Stimulated activated CD4-positive, alpha-beta T cell treated with anti-CD3 and anti-CD28 coated beads, Interleukin-15, amount 100 ng/mL, for 24 hours (primary cell): ENCODE results near the gene MTG1.
A peak's percentile ranks its signal among the peaks of the same experiment; 100 is the strongest.
"Not testable (repeated sequence)": the region's sequence is repeated elsewhere in the genome, so short reads cannot be mapped to it uniquely, and the experiment has no call there.

Experiments
- DNase-seq: peaks from one replicate; pipeline ENCODE4 v3.0.0-alpha.2; 2020

MTG1 gene

DNA sequence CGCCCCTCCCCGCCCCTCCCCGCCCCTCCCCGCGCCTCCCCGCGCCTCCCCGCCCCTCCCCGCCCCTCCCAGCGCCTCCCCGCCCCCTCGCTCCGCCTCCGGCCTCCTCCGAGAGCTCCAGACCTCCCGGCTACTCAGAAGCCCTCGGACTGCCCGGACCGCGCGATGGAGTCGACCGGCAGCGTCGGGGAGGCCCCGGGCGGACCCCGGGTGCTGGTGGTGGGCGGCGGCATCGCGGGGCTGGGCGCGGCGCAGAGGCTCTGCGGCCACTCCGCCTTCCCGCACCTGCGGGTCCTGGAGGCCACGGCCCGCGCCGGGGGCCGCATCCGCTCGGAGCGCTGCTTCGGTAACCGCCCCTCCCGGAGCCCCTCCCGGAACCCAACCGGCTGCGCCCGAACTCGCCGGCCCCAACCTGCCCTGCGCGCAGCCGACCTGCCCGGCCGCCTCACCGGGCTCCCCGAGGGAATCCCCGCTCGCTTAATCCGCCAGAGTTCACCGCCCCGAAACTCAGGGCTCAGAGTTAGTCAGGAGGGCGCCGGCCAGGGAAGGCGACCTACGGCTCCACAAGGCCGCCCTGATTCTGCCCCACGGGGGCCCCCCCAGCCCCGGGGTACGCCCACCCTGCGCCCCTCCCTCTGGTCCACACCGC lies 14.7 kb upstream of the MTG1 start, which contains the start of gene PAOX:
Gene PAOX, plus strand, starts transcription at position 111 of the 649 bp plus-strand sequence. Its CDS starts 55 bp downstream, at position 166.
- peak; percentile 75 for DNase-seq

DNA sequence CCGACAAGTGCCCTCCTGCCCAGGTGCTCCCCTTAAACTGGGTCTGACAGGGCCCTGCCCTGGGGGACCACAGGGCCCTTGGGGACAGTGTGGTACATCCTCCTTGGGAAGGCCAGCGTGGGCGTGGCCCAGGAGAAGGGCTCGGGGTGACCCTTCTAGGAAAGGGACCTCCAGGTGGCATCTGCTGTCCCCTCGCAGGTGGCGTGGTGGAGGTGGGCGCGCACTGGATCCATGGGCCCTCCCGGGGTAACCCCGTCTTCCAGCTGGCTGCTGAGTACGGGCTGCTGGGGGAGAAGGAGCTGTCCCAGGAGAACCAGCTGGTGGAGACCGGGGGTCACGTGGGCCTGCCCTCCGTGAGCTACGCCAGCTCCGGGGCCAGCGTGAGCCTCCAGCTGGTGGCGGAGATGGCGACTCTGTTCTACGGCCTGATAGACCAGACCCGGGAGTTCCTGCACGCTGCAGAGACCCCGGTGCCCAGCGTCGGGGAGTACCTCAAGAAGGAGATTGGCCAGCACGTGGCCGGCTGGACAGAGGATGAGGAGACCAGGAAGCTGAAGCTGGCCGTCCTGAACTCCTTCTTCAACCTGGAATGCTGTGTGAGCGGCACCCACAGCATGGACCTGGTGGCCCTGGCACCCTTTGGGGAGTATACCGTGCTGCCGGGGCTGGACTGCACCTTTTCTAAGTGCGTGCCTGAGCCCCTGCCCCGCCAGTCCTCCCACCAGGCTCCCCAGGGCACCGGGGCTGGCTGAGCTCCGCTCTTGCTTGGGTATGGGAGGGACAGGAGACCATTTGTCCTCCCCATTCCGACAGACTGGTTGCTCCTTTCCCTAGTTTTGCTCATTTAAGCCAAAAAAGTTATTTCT lies 13.9 kb upstream of the MTG1 start:
- DNase-seq: no peak

DNA sequence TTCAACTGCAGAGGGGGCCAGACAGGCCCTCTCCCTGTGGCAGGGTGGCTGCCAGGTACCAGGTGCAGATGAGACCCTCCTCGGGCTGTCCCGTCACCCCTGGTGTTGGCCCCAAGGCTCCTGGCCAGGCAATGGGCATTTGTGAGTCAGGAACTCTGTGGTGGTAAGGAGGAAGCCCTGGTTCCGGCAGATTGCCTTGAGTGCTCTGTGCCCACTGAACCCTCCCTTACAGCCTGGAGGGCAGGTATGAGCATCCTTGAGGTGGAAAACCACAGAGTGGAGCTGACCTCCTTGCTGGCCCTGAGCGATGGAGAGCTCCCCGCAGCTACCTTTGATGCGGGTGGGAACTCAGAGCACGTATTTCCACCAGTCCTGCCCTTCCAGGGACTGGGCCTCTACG lies 12.9 kb upstream of the MTG1 start:
- no peak for DNase-seq

DNA sequence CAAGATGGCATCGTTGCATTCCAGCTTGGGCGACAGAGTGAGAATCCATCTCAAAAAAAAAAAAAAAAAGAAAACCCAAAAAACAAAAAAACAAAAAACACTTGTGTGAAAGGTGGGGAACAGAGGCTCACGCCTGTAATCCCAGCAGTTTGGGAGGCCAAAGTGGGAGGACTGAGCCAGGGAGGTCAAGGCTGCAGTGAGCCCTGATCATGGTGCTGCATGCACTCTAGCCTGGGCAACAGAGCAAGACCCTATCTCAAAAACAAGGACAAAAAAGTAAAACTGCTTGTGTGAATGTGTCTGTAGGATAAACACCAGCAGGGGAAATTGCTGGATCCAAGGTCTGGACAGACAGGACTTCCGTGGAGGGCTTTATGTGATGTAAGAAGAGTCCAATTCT lies 10.4 kb upstream of the MTG1 start:
- DNase-seq: no peak

DNA sequence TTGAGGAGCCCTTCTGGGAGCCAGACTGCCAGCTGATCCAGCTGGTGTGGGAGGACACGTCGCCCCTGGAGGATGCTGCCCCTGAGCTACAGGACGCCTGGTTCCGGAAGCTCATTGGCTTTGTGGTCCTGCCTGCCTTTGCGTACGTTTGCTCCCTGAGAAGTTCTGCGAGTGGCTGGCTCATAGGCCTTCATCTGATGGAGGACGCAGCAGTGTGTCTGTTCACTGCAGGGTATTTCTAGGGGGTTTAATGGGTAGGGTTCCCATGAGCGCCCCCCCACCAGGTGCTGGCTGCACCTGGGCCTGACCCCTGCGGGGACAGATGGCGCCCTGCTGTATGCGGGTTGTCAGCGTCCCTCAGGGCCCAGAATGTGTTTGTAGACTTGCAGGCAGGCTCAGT lies 9.9 kb upstream of the MTG1 start:
- no peak for DNase-seq

DNA sequence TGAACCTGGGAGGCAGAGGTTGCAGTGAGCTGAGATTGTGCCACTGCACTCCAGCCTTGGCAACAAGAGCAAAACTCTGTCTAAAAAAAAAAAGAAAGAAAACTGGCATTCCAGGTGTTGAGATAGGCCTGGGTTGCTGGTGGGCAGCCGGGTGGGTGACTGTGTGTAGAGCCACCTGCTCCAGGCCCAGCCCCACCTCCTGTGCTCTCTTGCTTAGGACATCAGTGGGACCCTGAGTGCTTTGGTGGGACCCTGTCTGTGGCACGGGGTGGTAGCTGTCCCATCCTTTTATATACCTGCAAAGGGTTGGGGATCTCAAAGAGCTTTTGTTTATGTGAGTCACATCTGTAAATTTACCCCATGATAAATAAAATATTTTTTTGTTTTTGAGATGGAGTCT lies 8.7 kb upstream of the MTG1 start:
- no peak for DNase-seq

DNA sequence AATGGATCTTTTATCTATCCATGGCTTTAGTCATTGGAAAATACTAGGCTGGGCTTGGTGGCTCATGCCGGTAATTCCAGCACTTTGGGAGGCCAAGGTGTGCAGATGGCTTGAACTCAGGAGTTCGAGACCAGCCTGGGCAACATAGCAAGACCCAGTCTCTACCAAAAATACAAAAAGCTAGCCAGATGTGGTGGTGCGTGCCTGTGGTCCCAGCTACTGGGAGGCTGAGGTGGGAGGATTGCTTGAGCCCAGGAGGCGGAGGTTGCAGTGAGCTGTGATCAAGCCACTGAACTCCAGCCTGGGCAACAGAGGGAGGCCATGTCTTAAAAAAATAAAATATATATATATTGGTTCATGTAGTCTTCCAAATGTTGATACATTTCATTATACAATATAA lies 7.0 kb upstream of the MTG1 start:
- DNase-seq: not testable (repeated sequence)

DNA sequence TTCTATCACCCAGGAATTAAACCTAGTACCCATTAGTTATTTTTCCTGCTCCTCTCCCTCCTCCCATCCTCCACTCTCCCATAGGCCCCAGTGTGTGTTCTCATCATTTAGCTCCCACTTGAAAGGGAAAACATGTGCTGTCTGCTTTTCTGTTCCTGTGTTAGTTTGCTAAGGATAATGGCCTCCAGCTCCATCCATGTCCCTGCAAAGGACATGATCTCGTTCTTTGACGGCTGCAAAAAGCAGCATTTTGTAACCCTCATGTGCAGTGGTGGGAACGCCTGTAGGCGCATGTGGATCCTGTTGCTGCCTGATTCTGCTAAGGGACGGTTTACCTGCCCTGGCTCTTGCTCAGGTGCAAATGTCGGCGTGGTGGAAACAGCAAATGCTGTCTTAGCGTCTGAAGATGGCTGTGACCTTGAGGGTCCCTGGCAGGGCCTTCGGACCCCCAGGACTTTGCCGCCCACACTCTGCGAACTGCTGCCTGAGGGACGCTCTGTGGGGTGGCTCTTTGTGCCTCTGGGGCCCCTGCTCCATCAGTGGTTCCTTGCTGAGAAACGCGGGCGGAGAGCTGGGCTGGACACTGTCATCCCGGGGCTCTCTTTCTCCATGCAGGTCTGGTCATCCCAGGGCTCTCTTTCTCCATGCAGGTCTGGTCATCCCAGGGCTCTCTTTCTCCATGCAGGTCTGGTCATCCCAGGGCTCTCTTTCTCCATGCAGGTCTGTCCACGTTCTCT lies 5.6 kb upstream of the MTG1 start:
- DNase-seq: no peak

DNA sequence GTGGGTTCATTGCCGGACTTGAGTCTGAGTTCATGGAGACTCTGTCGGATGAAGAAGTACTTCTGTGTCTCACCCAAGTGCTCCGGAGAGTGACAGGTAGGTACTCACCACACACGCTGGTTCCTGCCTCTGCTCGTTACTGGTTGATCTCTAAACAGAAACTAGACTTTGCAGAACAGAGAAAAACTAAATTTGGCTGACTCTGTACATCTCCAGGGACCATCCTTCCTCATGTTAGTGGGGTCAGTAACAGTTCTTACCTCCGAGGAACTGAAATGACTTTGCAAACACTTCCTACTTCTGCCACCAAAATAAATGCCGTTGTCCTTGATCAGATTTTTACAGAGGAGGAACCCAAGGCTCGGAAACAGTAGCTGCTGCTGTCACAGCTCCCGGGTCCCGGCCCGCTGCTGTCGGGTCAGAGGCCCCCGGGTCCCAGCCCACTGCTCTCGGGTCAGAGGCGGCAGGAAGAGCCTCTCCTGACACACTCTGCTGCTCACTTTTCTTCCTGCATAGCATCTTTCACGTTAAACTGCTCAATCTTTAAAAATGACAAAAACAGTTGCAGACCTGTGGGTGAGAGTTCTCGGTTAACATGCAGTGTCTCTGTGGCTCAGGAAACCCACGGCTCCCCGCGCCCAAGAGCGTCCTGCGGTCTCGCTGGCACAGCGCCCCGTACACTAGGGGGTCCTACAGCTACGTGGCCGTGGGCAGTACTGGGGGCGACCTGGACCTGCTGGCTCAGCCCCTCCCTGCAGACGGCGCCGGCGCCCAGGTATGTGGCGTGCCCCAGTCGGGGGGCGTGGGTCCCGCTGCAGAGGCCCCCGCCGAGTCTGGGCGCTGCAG lies 4.8 kb upstream of the MTG1 start:
- DNase-seq: peak; percentile 49

DNA sequence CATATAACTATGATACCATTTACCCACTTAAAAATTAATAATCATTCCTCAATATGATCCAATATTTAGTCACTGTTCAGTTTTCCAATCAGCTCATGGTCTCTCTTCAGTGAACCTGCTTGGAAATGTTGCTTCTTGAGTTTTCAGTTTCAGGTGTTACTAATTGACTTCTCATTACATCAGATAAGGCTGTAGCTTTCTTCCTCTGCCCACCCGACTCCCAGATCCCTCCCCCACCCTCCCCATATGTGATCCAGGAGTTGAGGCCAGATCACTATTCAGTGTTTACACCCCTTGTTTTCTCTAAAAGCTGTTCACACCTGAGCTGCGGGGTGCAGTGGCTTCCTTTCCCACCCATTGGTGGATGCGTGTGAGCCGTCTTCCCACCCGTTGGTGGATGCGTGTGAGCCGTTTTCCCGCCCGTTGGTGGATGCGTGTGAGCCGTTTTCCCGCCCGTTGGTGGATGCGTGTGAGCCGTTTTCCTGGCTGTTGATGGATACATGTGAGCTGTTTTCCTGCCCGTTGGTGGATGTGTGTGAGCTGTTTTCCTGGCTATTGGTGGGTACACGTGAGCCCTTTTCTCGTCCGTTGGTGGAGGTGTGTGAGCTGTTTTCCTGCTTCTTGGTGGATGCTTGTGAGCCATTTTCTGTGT lies 3.2 kb upstream of the MTG1 start:
- DNase-seq: peak; percentile 37

DNA sequence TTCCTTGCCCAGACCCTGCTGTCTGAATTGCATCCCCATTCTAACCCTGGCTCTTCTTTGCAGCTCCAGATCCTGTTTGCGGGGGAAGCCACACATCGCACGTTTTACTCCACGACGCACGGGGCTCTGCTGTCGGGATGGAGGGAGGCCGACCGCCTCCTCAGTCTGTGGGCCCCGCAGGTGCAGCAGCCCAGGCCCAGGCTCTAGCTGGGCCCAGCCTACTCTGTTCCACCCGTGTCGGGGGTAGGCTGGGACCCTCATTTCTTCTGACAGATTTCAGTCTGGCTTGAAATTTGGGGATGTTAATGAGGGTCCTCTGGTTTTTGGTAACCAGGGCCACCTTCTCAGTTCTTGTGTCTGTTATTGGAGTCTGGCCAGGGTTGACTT lies 2.7 kb upstream of the MTG1 start:
- no peak for DNase-seq

DNA sequence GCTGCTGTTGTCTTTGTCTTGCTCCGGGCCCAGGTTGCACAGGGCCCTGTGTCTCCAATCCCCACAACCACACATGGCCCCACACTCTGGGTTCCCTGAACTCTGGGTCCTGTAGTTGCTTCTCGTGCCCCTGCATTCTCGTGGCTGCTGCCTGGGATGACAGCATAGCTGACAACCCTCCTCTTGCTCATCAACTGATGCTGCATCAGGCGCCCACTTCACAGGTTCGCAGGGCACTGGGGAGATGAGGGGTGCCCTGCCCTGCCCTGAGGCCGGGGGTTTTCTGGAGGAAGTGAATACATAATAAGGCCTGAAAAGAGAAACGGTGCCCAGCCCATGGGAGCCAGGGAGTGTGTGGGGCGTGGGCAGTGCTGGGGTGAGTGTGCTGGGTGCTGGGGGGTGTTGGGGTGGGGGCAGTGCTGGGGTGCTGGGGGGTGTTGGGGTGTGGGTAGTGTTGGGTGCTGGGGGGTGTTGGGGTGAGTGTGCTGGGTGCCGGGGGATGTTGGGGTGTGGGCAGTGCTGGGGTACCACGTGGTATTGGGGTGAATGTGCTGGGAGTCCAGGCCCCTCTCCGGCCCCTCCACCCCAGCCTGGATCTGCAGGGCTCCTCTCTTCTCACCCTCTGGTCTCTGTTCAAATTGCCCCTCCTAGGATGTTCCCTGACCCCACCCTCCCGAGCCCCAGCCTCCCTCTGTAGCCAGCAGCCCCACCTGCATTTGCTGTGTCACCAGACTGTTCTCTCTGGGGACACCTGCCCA lies 2.0 kb upstream of the MTG1 start:
- peak; percentile 49 for DNase-seq

DNA sequence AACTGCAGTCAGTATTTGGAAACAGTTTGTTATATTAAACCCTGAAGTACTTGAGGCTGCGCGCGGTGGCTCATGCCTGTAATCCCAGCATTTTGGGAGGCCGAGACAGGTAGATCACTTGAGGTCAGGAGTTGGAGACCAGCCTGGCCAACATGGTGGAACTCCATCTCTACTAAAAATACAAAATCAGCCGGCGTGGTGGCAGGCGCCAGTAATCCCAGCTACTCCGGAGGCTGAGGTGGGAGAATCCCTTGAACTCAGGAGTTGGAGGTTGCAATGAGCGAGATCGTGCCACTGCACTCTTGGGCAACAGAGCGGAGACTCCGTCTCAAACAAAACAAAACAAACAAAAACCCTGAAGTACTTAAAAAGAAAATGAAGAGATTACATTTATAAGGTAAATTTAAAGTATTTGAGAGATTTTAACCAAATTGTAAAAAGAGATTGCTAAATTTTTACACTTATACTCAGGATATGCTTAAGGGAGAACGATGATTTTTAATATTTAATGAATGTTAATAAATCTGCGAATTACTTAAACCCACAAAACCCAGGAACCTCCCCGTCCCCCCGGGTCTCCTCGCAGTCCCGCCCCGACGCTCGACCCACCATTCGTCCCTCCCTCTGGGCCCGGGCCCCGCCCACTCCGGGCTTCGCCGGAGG lies 425 bp upstream of the MTG1 start:
- DNase-seq: no peak

DNA sequence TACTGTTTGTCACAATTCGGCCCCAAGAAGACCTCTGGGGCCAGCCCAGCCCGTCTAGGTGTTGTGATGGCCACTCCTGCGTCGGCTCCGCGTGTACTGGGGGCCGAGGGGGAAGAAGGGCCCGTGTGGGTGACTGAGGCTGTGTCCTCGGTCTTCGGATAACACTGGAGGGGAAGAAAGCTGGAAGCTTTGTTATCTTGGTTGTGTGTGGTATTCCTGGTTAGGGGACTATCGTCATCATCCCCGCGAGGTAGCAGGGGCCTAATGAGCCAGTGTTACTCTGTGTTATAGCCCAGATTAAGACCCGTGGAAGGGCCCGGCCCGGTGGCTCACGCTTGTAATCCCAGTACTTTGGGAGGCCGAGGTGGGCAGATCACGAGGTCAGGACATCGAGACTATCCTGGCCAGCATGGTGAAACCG lies 854 bp downstream of the MTG1 start:
- no peak for DNase-seq

DNA sequence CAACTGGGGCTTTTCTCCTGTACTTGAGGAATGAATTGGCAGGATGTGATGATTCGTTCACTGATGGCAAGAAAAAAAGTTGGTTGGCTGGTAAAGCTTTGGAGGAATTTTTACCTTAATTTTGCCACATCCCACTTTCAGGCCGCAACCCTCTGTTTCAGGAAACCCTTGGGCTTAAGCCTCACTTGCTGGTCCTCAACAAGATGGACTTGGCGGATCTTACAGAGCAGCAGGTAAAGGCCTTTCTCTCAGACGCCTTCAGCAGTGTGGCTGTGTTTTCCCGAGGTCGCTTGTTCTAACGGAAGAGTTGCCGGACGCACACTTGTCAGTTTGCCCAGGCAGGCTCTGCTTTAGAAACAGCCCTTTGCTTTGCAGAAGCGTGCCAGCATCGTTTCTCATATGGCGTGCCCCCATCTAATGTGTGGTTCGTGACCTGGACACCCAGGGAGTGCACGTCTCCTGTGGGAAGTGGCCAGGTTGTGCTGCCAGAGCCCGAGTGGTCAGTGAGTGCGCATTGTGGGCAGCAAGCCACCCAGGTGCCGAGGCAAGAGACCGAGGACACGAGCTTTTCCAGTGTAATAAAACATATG lies 2.2 kb downstream of the MTG1 start:
- DNase-seq: no peak

DNA sequence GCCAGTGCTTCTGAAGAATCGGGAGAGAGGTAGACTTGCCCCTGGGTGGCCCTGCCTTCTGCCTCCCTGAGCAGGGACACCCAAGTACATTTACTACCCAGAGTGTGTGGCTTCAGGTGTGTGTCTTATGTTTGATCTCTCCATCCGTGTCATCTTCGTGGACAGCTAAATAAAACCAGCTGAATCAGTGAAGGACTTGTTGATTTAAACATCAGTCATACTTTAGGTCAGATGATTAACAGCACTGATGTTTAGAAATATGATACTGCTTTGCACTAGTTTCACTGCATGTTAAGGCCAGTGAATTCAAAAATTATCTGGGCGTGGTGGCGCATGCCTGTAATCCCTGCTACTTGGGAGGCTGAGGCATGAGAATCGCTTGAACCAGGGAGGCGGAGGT lies 4.0 kb downstream of the MTG1 start:
- no peak for DNase-seq

DNA sequence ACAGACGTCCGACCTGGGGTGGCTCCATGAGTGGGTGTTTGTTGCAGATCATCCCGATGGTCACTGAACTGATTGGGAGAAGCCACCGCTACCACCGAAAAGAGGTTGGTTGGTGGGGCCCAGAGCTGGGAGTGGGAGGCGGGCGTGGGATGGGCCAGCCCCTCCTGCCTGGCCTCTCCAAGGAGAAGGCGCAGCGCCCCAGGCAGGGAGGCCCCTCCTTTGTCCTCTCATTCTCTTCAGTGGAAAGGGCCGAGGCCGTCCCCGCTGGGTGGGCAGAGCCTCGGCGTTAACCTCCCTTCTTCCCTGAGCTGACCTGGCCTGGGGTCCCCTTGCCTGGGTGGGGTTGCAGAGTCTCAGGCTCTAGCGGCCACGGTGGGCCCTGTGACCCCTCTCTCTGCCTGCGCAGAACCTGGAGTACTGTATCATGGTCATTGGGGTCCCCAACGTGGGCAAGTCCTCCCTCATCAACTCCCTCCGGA lies 5.2 kb downstream of the MTG1 start:
- no peak for DNase-seq

DNA sequence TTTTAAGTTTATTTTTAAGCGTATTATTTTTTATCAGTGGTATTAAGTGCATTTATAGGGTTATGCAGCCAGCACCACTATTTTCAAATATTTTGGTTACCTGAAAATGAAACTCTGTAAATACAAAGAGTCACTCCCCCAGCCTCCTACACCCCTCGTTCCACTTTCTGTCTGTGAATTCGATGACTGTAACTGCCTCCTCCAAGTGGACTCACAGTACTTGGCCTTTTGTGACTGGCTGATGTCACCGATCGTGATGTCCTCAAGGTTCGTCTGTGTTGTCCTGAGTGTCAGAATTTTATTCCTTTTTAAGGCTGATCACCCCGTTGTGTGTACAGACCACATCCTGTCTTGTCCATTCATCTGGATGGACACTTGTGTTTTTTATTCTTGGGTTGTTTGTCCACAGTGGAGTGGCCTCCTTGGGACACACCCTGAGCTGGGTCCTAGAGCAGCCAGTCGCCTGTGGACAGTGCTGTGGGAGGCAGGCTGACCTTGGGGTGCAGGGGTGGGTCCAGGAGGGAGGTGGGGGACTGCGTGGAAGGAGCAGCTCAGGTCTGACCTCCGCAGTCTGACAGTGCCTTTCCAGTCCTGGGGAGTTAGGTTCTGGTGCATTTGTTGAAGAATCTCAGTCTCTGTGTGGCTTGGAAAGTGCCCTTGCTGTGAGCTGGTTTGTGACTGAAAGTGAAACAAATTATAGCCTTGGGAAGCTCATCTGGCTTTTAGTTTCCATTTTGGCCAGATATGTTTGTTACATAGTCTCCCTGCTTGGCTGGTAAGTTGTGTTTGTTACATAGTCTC lies 6.9 kb downstream of the MTG1 start:
- DNase-seq: no peak

DNA sequence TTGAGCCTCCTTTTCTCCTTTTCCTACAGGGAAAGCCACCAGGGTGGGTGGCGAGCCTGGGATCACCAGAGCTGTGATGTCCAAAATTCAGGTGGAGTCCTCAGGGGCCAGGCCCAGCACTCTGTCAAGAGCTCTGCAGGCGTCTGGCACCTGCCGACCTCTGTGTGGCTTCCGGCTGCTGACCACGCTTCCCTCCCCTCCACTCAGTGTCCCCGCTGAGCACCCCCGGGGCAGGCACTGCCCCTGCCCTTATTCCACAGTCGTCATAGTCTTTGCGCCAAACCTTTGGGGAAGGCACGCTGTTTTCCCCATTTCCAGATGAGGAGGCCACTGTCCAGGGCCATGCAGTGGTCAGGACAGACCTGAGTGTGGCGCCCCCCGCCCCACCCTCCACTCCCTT lies 7.5 kb downstream of the MTG1 start:
- DNase-seq: no peak
